Peyer's patch (tissue), 4 donors: ENCODE results near the gene MYLK4. TPM values are rescaled to one million over a fixed set of nuclear protein-coding genes. Genes with fewer than 3 reads are reported as not detected.

Experiments used
- DNase-seq, 3 donors: peaks; one replicate each; pipeline ENCODE4 v3.0.0-alpha.2; 2017 to 2019
- H3K27ac ChIP-seq, 4 donors: fragments of 200-600 bp; sonication (generic); one replicate each; pipeline ENCODE4 v1.5.1; 2016 to 2019
- H3K27me3 ChIP-seq, 2 donors: fragments of 200-600 bp; sonication (generic); one replicate each; pipeline ENCODE4 v1.5.1; 2019
- H3K36me3 ChIP-seq, 3 donors: fragments of 200-600 bp; sonication (generic); one replicate each; pipeline ENCODE4 v1.5.1; 2016 to 2019
- H3K4me1 ChIP-seq, 4 donors: fragments of 200-600 bp; sonication (generic); one replicate each; pipeline ENCODE4 v1.5.1; 2016 to 2019
- H3K4me3 ChIP-seq, 4 donors: fragments of 200-600 bp; sonication (generic); 1 replicate in 3 of 4; 2 replicates in 1 of 4; pipeline ENCODE4 v1.5.1; 2016 to 2019; ENCODE audit warnings: mild to moderate bottlenecking in 1 of 4
- H3K9me3 ChIP-seq, 4 donors: fragments of 200-600 bp; sonication (generic); one replicate each; pipeline ENCODE4 v1.5.1; 2016 to 2019; ENCODE audit warnings: mild to moderate bottlenecking in 1 of 4
- POLR2A ChIP-seq, 2 donors: fragments of 450-650 bp; IDR thresholded peaks; one replicate each; pipeline ENCODE4 v1.5.1; 2017; ENCODE audit warnings: antibody characterized with exemption in 2 of 2, mild to moderate bottlenecking in 2 of 2, moderate library complexity in 2 of 2
- total RNA-seq, 4 donors: library from RNA; depleted of rRNA; stranded (reverse); fragments of >200 nt; gene quantifications; one replicate each; pipeline ENCODE4 v1.1.0, GENCODE V29; 2016
- TF ChIP-seq, protein P1 (sequence below), 6 experiments: fragments of 450-650 bp in 4 of 6; fragments of 200-600 bp in 2 of 6; sonication (generic) in 1 of 6; IDR thresholded peaks; one replicate each; pipeline ENCODE4 v1.5.1; 2017 to 2019; ENCODE audit warnings: antibody characterized with exemption in 6 of 6, mild to moderate bottlenecking in 3 of 6, moderate library complexity in 1 of 6

The MYLK4 gene
- total RNA-seq, 4 donors from 2014 or later = 0.35 to 2.4 (median 0.81) TPM

- Histone ChIP-seq H3K4me3 (no peak overlapping the region), H3K4me1 (no peaks in the 10 kb centered on the region), H3K27me3 (no peaks in the 10 kb centered on the region), H3K9me3 (no peaks in the 10 kb centered on the region), H3K27ac (no peak overlapping the region), H3K36me3 (no peaks in the 10 kb centered on the region)
- TF ChIP-seq, protein P1, sequence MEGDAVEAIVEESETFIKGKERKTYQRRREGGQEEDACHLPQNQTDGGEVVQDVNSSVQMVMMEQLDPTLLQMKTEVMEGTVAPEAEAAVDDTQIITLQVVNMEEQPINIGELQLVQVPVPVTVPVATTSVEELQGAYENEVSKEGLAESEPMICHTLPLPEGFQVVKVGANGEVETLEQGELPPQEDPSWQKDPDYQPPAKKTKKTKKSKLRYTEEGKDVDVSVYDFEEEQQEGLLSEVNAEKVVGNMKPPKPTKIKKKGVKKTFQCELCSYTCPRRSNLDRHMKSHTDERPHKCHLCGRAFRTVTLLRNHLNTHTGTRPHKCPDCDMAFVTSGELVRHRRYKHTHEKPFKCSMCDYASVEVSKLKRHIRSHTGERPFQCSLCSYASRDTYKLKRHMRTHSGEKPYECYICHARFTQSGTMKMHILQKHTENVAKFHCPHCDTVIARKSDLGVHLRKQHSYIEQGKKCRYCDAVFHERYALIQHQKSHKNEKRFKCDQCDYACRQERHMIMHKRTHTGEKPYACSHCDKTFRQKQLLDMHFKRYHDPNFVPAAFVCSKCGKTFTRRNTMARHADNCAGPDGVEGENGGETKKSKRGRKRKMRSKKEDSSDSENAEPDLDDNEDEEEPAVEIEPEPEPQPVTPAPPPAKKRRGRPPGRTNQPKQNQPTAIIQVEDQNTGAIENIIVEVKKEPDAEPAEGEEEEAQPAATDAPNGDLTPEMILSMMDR (IDR thresholded peaks at IDR 0.05) = no peak
- no peak for TF ChIP-seq POLR2A (IDR thresholded peaks at IDR 0.05)
- DNase-seq = no peak
Measured at GRCh38 chr6:2741756-2742155, 9.0 kb downstream of the MYLK4 start.

- DNase-seq = no peak
- Histone ChIP-seq H3K9me3 (no peaks in the 10 kb centered on the region), H3K27ac (no peak overlapping the region), H3K4me1 (no peaks in the 10 kb centered on the region), H3K36me3 (no peaks in the 10 kb centered on the region), H3K27me3 (no peaks in the 10 kb centered on the region), H3K4me3 (no peak overlapping the region)
- TF ChIP-seq POLR2A (IDR thresholded peaks at IDR 0.05) = no peak
- TF ChIP-seq, protein P1 (IDR thresholded peaks at IDR 0.05) = no peak
Measured at GRCh38 chr6:2740581-2740980, 10.1 kb downstream of the MYLK4 start.

GRCh38 chr6:2739335-2739734 is 11.4 kb downstream of the MYLK4 start:
- no peak for DNase-seq
- Histone ChIP-seq H3K27me3 (no peaks in the 10 kb centered on the region), H3K4me3 (no peak overlapping the region), H3K36me3 (no peaks in the 10 kb centered on the region), H3K27ac (no peak overlapping the region), H3K4me1 (no peaks in the 10 kb centered on the region), H3K9me3 (no peaks in the 10 kb centered on the region)
- TF ChIP-seq, protein P1 (IDR thresholded peaks at IDR 0.05) = no peak
- TF ChIP-seq POLR2A (IDR thresholded peaks at IDR 0.05) = no peak

DNA sequence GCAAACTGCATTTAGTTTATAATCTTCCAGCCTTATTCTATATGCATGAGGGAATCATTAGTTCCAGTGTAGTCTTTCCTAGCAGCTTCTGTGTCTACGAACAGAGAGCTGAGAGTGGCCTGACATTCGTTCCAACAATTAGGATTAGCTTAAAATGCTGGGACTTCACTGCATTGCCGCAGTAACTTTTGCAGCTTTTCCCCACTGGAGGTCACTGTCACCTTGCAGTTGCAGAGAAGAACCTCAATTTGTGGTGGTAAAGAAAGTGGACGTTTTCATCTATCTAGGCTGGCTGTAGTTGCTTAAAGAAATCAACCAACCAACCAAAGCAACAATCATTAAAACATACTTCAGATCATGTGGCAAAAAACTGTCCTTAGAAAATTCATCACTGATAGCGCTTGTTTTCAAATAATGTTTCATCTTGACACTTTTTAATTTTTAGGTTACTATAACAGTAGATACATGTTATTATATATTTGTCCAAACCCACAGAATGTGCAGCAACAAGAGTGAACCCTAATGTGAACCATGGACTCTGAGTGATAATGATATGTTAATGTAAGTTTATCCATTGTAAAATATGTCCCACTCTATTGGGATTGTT is 12.2 kb downstream of the MYLK4 start:
- peak in 2 of 3 donors; percentile 26 to 64 for DNase-seq
- no peak overlapping the region for H3K4me3 ChIP-seq
- H3K9me3 ChIP-seq = no peaks in the 10 kb centered on the region
- H3K4me1 ChIP-seq = no peaks in the 10 kb centered on the region
- H3K27me3 ChIP-seq = no peaks in the 10 kb centered on the region
- TF ChIP-seq, protein P1 (IDR thresholded peaks at IDR 0.05) = peak in 5 of 6 experiments; percentile 36 to 62 (median 59)
- TF ChIP-seq POLR2A (IDR thresholded peaks at IDR 0.05) = no peak
- no peaks in the 10 kb centered on the region for H3K36me3 ChIP-seq
- H3K27ac ChIP-seq = no peak overlapping the region

DNA sequence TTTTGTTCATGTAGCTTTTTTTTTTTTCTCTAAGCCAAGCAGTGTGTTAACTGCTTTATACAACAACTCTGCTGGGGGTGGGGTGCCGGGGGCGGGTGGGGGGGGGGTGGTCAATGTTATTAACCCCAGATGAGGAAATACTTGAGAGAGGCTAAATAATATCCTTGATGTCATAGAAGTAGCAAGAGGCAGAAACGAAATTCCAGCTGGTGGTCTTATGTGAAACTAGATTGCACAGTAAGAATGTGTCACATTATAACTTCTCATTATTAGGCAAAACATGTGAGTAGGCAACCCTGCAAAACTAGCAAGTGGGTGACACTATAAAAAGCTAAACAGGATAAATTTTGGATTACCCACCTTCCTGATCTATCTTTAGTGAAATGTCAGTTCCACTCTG is 12.8 kb downstream of the MYLK4 start:
- no peak for DNase-seq
- no peaks in the 10 kb centered on the region for H3K36me3 ChIP-seq
- no peaks in the 10 kb centered on the region for H3K27me3 ChIP-seq
- no peak overlapping the region for H3K4me3 ChIP-seq
- no peak overlapping the region for H3K27ac ChIP-seq
- no peaks in the 10 kb centered on the region for H3K9me3 ChIP-seq
- H3K4me1 ChIP-seq = no peaks in the 10 kb centered on the region
- TF ChIP-seq, protein P1 (IDR thresholded peaks at IDR 0.05) = no peak
- no peak for TF ChIP-seq POLR2A (IDR thresholded peaks at IDR 0.05)
